RKO (cell line): Measurements from ENCODE around the gene NEMP2.

Experiments used
- DNase-seq: peaks from one replicate; pipeline ENCODE4 v3.0.0-alpha.2; 2016; ENCODE audit warnings: low spot score

The NEMP2 gene, protein sequence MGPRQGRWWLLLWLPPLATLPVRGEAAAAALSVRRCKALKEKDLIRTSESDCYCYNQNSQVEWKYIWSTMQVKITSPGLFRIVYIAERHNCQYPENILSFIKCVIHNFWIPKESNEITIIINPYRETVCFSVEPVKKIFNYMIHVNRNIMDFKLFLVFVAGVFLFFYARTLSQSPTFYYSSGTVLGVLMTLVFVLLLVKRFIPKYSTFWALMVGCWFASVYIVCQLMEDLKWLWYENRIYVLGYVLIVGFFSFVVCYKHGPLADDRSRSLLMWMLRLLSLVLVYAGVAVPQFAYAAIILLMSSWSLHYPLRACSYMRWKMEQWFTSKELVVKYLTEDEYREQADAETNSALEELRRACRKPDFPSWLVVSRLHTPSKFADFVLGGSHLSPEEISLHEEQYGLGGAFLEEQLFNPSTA

DNA sequence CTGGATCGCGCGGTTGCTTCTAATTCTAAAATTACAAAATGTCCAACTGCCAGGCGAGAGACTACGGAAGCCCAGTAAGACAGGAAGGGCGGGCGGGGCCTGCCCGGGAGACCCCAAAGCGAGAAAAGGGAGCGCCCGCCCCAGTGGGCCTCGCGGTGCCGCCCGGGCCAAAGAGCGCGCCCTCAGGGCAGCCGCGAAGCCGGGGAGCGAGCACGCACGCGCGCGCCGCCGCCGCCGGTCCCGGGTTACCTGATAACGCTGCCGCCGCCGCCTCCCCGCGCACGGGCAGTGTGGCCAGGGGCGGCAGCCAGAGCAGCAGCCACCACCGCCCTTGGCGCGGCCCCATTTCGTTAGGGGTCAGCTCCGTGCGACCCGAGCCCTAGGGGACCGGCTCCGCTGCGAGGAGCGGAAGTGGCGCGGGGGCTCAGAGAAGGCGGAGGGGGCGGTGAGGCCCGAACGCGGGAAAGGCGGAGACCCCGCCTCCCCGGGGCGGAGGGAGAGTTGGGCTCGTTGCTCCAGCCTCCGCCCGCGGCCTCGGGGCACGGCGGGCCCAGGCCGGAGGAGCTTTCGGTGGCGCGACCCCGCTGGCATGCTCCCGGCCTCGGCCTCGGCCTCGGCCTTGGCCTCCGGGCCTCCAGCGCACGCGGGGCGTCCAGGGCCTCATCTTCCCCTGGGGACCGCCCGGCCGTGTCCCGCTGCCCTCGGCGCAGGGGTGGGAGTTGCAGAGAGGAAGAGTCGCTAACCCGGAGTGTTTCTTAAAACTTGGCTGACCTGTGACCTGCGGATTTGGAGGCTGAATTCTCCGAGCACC, at the start of gene NEMP2:
Gene NEMP2, minus strand, starts transcription at position 413 of the 811 bp plus-strand sequence. Its CDS starts 67 bp downstream, at position 346.
- DNase-seq, result no peak

DNA sequence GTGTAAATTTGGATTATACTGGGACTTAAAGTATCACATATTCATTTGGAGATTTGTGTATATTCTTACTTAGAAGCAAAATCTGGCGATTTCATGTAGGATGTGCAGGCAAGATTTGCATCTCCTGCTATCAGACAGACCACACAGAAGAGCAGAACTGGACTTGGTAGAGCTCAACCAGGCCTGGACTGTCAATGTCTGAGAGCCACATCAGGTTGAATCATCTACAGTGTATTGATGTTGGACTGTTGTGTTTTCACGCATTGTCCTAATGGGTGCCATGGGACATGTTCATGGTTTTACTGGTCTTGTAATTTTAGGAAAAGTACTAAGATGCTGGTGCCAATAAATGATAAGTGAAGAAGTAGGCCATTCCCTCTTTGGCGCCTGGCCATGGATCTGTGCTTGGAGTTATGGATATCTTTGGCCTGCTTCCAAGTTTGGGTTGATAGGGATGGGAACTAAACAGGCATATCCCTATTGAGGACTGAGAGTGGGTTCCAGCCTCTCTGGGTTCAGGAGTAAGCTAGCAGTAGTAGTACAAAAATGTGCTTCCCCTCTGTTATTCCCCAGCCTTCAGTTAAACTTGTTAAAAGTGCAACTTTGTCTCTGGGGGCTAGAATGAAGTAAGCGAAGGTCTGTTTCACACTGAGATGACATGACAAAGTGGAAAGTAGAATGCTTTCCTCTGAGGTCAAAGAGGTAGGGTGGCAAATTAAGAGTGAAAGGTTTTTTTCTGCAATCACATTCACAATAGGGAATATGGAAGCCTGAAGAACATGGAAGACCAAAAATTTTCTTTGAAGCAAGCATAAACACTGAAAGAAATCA, 49.2 kb upstream of the NEMP2 start:
- DNase-seq, result no peak

DNA sequence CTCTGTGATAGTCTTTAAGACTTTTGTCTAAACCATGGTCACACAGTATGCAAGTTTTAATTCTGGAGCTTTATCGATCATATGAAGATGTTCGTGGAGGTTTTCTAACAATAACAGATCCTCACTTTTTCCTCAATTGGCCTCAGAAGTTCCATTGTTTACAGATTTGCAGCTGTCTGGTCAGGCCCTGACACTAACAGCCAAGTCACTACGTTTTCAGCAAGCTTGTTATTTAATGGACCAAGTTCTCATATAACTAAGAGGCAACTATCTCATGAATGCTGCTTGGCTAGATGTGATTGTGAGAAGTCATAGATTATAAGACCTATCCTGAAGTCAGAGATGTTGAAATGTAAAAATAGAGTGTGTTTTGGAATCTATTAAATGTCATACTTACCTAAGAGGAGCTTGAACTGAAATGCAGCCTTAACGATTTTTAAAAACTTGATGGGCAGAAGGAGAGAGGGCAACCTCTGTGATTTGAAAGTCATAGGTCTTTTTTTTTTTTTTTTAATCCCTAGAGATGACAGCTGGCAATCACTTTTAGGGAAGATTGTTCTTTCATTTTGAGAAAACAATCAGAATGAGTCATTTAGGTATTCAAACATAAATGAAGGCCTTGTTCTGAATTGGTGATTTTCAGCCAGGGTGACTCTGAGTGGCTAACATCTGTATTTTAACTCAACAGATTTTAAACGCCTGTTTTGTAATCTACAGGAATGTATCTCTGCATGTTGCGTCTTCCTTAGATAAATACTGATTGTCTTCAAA, 48.4 kb upstream of the NEMP2 start:
- no peak for DNase-seq

DNA sequence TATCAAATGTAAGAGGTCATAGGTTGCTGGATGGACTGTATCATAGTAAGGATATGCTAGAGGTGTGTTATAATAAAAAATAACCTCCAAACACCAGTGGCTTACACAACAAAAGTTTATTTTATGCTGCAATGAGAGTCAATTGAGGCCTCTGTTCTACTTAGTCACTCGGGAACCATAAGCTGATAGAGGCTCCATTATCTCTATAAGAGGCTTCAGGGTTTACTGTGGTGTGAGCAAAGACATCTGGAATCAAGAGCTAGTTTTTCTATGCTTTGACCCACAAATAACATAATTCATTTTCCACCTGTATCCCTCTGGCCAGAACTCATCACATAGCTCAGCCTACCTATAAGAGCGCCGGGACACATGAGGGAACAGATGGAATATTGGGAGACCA, 47.5 kb upstream of the NEMP2 start:
- no peak for DNase-seq

DNA sequence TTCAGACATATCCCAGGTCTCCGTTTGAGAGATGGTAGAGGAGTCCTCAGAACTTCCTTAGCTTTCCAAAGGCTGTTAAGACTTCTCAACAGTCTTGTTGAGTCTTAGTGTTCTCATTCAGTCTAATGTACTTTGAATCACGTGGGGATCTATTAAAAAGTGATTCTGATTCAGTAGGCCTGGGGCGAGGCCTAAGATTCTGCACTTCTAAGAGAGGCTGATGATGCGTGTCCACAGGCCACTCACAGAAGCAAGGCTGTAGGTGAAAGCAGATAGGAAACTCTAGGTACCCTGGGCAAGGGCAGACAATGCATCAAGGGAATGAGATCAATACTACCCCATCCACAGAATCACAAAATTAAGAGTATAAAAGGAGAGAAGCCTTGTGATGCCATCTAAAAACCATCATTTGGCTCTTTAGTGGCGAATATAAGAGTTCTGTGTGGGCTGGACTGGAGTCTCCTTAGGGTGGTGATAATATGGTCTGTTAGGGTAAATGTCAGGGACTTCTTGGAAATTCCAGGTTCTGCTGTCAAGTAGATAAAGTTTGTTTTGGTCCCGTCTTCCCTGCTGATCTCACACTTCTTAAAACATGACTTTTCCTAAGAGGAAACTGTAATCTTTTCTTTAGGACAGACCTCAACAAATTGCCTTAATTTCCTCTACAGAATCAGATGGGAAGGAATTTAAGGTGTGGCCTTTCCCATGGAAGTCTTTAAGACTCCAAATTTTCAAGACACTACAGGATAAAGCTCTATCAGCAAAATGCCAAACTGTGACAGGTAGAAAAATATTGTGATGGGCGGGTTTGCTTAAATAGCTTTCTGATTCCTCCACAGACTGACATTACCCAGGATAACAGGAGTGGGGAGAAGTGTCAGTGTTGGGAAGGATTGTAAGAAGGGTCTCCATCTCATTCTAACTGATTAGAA, 45.7 kb upstream of the NEMP2 start:
- no peak for DNase-seq

DNA sequence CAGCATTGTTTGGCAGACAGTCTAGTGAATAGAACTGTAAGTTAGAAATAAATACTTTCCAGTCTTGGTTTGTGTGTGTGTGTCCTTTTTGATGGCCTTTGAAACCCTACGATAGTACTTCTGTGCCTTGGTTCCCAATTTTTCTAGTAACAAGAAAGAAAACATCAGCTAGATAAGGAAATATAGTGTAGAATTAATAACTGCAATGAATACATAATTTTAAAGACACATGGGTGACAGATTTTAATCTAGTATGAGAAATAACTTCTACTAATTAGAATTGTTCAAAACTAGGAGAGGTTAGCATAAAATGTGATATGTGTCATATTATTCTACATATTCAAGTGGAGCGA, 44.5 kb upstream of the NEMP2 start:
- DNase-seq, result no peak

DNA sequence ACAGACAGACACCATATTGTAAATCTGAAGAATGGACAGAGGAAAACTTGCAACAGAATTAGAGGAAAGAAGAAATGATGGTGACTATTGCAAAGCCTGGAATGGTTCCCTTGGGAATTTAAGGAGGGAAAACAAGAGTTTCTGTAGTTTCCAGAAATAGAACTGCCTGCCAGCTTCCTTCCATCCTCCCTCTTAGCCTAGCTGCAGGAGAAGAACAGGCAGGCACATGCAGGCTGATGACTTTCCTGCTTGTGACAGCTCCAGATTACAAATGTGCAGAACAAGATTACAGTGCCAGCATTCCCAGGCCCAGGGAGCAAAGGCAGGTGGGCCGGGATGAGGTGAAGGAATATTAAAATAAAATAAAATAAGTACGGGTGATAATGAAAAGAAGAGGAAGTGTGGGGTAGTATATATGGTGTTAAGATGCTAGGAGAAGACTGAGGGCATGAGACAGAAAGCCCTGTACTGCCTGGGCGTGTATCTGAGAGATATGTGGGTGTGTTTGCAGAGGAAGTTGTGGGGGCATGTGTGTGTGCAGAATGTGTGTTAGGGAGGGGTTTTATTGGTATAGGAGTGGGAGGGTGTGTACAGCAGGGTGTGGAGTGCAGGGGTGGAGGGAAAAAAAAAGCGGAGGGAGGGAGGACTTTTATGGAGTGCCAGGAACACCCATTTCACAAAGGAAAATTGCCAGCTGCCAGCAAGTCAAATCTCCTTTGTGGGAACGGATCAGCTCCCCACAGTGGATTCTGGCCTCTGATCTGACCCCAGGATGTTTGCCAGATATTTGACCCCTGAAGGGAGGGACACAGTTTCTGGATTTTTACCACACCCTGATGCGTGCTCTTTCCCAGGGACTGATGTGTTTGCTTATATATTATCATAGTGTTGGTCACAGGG, 43.9 kb upstream of the NEMP2 start:
- DNase-seq, result no peak

DNA sequence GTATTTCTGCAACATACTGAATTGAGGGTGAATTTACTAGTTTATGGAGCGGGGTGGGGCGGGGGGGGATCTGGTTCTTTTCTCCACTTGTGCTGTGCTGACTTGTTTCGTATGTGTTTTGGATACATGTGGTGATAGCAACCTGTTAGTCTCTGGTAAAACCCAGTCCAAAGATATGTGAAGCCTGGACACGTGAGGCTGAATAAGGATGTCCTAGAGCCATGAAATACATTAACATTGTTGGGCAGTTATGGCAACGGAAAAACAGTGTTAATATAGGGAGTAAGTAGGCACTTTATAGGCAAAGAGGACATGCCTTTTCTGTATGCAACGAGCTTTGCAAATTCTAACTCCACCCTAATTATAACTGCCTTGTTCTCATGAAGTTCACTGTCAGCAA, 42.1 kb upstream of the NEMP2 start:
- DNase-seq, result no peak

DNA sequence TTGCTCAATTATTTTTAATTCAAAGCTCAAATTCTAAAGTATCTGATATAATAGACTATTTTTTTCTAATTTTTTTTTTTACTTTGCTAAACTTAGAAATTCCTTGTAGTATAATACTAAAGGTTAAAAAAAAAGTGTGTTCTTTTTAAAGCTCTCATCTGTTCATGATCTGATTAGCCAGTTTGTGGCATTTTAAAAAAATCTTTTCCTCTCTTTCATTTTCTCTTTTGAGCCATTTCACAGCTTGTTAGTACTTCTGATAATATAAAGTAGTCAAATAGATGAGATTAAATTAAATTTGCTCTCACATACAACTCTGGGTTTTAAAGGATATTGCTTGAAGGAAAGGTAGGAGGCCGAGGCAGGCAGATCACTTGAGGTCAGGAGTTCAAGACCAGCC, 40.7 kb upstream of the NEMP2 start:
- no peak for DNase-seq

DNA sequence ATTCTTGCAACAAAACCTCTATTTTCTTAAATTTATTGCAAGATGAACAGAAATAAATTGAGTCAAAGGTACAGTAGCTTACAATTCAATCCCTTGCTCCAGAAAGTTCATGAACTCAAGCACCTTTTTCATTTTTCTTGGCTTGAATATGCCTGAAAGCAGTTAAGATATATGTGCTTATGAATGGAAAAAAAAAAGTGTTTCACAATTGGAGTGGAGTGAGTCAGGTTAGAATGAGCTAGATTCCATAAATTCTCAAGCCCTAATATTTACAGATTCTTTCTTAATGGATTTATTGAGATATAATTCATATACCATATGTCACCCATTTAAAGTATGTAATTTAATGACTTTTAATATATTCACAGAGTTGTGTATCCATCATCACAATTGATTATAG, 39.6 kb upstream of the NEMP2 start:
- DNase-seq, result no peak

DNA sequence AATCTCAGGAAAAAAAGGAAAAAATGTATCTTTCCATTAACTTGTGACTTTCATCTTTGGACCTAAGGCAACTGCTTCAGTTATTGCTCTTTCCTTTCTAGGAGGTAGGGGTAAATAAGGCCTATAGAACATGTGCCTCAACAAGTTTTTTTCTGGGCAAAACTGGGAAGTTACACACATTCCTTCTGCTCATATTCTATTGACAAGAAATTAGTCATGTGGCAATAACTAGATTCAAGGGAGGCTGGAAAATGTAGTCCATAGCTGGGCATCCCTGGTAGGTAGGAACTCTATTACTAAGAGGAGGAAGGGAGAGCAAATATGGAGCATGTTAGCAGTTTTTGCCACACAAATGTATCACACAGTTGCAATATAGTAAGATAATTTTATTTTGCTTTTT, 37.7 kb upstream of the NEMP2 start:
- DNase-seq, result no peak

DNA sequence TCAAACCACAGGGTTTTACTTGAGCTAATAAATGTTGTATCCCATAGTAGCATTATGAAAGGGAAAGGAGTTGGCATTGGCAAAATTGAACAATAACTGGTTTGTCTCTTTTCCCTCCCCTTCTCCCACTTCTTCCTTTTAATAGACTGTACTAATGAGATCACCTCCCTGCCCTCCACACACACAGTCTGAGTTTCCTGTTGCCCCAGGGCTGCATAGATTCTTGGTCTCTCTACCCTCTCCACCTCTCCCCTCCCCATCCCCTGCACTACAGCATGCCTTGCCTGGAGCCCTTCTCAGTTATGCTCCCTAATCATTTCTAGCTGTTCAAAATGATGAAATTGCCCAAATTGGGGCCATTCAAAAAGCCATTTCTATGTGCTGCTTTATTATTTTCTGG, 37.2 kb upstream of the NEMP2 start:
- no peak for DNase-seq

DNA sequence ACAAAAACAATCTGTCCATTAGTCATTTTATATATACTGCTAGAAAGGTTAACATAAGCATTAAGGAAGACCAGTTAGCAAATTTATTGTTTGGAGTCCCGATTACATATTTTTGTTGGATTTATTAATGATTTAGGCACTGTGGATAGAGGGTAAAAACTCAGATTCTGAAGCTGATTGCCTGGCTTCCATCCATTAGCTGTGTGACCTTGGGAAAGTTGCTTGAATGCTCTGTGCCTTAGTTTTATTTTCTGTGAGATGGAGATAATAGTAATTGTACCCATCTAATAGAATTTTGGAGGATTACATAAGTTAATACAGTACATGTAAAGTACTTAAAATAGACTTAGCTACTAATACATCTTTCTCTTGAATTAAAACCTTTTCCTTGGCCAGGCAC, 36.3 kb upstream of the NEMP2 start:
- DNase-seq, result no peak

DNA sequence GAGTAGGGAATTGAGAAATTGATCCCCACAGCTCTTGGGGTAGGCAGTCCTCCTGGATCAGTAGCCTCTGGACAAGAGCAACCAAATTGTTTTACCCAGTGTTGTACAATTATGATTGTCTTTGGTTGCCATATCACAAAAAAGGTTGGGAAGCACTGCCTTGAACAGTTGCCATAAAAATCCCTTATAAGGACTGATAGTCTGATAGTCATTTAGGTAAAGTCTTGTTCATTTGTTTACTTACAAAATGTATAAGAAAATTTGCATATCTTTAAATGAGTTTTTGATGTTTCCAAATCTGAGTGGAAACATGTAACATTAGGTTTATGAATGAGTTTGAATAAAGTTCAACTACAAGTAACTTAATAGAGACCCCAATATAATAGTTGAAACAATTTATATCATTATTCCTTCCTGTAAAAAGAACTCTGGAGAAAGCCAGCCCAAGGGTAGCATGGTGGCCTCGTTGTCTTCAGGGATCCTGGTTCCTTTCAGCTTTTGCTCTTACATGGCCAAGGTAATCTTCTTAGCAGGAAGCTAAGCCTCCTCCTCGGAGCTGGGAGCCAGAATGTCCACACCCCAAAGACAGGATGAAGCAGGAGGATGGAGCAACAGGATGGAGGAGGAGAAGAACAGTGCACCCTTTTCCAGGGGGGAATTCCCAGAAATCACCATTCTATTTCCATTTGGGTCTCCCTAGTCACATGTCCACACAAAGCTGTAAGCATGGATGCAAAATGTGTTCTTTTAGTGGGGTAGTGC, 35.7 kb upstream of the NEMP2 start:
- no peak for DNase-seq

DNA sequence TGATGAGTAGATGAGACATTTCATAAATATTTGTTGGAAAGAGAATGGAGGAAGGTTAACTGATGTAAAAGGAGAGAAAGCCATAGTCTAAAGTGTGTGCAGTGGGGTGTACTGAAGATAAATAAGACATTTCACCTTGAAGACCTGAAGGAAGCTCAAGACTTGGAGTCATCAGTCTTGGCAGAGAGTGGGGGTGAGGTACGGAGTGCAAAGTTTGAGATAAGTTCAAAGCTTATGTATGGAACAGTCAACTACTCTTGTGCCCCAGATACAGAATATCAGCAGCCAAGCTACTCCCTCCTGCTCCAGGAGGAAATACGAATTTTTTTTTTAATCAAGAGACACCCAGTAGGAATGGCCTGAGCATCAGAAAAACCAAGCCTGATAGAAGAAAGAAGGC, 30.3 kb upstream of the NEMP2 start:
- DNase-seq, result no peak

DNA sequence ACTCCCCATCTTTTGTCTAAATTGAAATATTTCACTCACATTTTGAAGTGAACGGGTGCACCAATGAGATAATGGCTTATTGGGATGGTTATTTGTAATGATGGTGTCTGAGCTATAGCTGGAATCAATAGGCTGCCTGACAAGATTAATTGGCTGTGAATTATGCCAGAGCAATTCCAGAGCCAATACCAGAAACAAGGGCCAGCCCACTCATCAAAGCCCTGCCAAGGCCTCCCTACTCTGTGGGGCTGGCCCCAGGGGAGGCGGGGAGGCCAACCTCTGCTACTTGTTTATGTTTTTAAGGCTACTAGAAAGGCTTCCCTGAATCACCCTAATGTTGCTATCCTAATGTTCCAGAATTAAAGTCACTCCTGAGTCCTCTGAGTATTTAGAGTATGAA, 29.1 kb upstream of the NEMP2 start:
- no peak for DNase-seq

DNA sequence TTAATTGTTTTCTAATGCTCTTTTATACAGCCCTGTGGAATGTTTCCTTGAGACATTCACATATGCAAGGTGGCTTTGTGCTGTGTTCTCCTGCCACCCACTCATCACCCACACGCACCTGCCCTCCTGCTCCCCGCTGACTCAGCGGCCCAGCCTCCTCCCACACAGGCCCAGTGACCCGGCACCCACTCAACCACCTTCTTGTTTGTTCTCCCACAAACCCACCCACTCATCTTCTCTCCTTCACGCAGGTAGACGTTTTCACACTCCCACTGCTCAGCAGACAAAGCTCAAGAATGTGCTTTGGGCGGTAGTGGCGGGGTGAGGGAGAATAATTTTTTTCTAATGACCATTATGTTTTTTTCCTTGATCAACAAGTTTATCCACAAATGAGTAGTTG, 28.6 kb upstream of the NEMP2 start:
- DNase-seq, result no peak

DNA sequence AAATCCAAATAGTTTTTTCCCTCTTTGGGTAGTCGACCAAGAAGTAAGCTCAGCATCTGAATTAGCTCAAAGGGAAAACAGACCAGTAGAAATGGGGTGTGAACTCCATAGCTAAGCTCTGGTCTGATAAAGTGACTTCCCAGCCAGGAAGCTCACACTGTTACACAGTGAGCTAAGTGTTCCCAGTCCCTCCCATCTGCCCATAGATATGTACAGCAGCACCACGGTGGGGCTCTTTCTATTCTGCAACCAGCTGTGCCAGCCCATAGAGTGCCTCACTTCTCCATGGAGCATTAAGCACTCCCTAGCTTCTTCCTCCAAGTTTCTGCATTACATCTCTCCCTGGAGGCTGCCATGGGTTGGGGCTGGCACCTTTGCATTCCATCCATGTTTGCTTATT, 27.6 kb upstream of the NEMP2 start:
- no peak for DNase-seq

DNA sequence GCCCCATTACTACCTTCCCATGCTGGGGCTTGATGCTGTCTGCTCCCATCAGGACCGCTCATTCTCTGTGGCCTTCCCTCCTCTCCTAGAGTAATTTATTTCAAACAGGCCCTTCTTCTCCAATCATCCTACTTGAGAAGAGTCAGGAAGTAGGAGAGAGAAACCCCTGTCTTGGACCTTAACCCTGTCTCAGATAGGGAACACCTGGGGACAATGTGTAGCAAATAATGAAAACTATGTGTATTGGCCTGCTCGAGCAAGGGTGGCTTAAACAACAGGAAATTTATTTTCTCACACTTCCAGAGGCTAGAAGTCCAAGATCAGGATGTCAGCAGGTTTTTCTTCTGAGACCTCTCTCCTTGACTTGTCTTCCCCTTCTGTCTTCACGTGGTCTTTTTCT, 26.6 kb upstream of the NEMP2 start:
- no peak for DNase-seq
